Left lung (tissue), 10 donors: ENCODE measurements around the gene AHDC1. TPM values are rescaled to one million over a fixed set of nuclear protein-coding genes. Genes with fewer than 3 reads are reported as not detected.
A peak's percentile ranks its signal among the peaks of the same experiment; 100 is the strongest.
"Not testable (repeated sequence)": the region's sequence is repeated elsewhere in the genome, so short reads cannot be mapped to it uniquely, and the experiment has no call there.

Experiments used
- ATAC-seq: fragments of 200-7000 bp; cut with Tn5 transposase; one replicate; pipeline ENCODE4 v1.9.1; 2020; ENCODE audit warnings: moderate library complexity
- DNase-seq, 4 donors: peaks; one replicate each; pipeline ENCODE4 v3.0.0-alpha.2; 2013 to 2020
- H3K27ac ChIP-seq, 2 donors: fragments of 200-600 bp; sonication (generic) in 1 of 2; one replicate each; pipeline versions ENCODE4 v1.5.0 to v1.8.0; 2020 to 2021
- H3K27me3 ChIP-seq, 2 donors: fragments of 200-600 bp; sonication (generic) in 1 of 2; one replicate each; pipeline versions ENCODE4 v1.5.0 to v1.8.0; 2020 to 2021
- H3K36me3 ChIP-seq, 2 donors: fragments of 200-600 bp; sonication (generic) in 1 of 2; one replicate each; pipeline versions ENCODE4 v1.5.0 to v1.8.0; 2020 to 2021
- H3K4me1 ChIP-seq, 2 donors: fragments of 200-600 bp; one replicate each; pipeline ENCODE4 v1.8.0; 2021
- H3K4me3 ChIP-seq, 2 donors: fragments of 200-600 bp; sonication (generic) in 1 of 2; one replicate each; pipeline versions ENCODE4 v1.5.0 to v1.8.0; 2020 to 2021; ENCODE audit warnings: mild to moderate bottlenecking in 1 of 2
- H3K9me3 ChIP-seq, 2 donors: fragments of 200-600 bp; sonication (generic) in 1 of 2; one replicate each; pipeline versions ENCODE4 v1.5.0 to v1.8.0; 2020 to 2021
- CTCF ChIP-seq, 2 donors: fragments of 200-600 bp; sonication (generic) in 1 of 2; IDR thresholded peaks; one replicate each; pipeline versions ENCODE4 v1.5.0 to v1.8.0; 2021; ENCODE audit warnings: antibody characterized with exemption in 2 of 2
- intact Hi-C, 2 donors: fragments of 100-400 bp; cut with DNase I; formaldehyde crosslinking; loops; one replicate each; pipeline versions ENCODE4 v1.11.2 to v1.14.2; 2022
- polyA plus RNA-seq, 6 donors: library from polyadenylated mRNA; unstranded; fragments of 120-200 nt; gene quantifications; one replicate each; pipeline ENCODE4 v1.2.1, GENCODE V29; 2013; ENCODE audit not compliant: insufficient read length in 6 of 6
- total RNA-seq, 2 donors: library from RNA; stranded (reverse); fragmentation: NEBNext Ultra II Directional; extraction: Animal tissue kit (Norgen Biotek cat#: 25700); gene quantifications; one replicate each; pipeline ENCODE4 v1.2.1, GENCODE V29; 2021
- donor health status: DM: no; HTN: yes; CAD: no.
- donor health status: DM: no; HTN: no; CAD: no.

AHDC1 gene
- total and polyA plus RNA-seq, 8 donors: 32.2 to 48.8 (median 41.2) TPM

- Histone ChIP-seq H3K27me3 (no peaks in the 10 kb centered on the region), H3K27ac (peak overlapping the region in 1 of 2 donors; percentile 95), H3K4me1 (peaks cover 0 to 99% of the 10 kb centered on the region in 2 donors), H3K4me3 (peak overlapping the region in 1 of 2 donors; percentile 3), H3K9me3 (no peaks in the 10 kb centered on the region), H3K36me3 (peaks cover 0 to 56% of the 10 kb centered on the region in 2 donors)
- DNase-seq (peak in 1 of 4 donors; percentile 28), ATAC-seq (no peak)
- intact Hi-C loops: no loop called here
- no peak for TF ChIP-seq CTCF (IDR thresholded peaks at IDR 0.05)
These were observed 18.9 kb upstream of the AHDC1 start for GRCh38 chr1:27622828-27623227.

GRCh38 chr1:27621051-27621920 lies 17.3 kb upstream of the AHDC1 start:
- intact Hi-C loops: no loop called here
- Histone ChIP-seq H3K9me3 (no peaks in the 10 kb centered on the region), H3K27me3 (no peaks in the 10 kb centered on the region), H3K27ac (peak overlapping the region in 1 of 2 donors; percentile 95), H3K36me3 (peaks cover 0 to 72% of the 10 kb centered on the region in 2 donors), H3K4me3 (no peak overlapping the region), H3K4me1 (peaks cover 0 to 98% of the 10 kb centered on the region in 2 donors)
- DNase-seq: peak in 1 of 4 donors; percentile 43
- ATAC-seq: no peak
- TF ChIP-seq CTCF (IDR thresholded peaks at IDR 0.05): no peak

- peak overlapping the region in 1 of 2 donors; percentile 2 for H3K27ac ChIP-seq
- peaks cover 0 to 93% of the 10 kb centered on the region in 2 donors for H3K4me1 ChIP-seq
- not testable (repeated sequence) for H3K9me3 ChIP-seq, H3K27me3 ChIP-seq, ATAC-seq, H3K4me3 ChIP-seq, DNase-seq
- intact Hi-C loops: loop anchor here in 1 of 2 donors (10.0 kb wide), 1 partner anchor 315 kb away; no protein-coding TSS in a partner anchor
- peaks cover 0 to 85% of the 10 kb centered on the region in 2 donors for H3K36me3 ChIP-seq
These were observed 16.0 kb upstream of the AHDC1 start for GRCh38 chr1:27619782-27620438.

GRCh38 chr1:27618341-27619082 lies 14.6 kb upstream of the AHDC1 start:
- no peaks in the 10 kb centered on the region for H3K9me3 ChIP-seq
- intact Hi-C loops: loop anchor here in 1 of 2 donors (10.0 kb wide), 1 partner anchor 314 kb away; no protein-coding TSS in a partner anchor
- H3K36me3 ChIP-seq: peaks cover 0 to 85% of the 10 kb centered on the region in 2 donors
- TF ChIP-seq CTCF (IDR thresholded peaks at IDR 0.05): no peak
- peak overlapping the region in 1 of 2 donors; percentile 66 for H3K27ac ChIP-seq
- H3K4me3 ChIP-seq: no peak overlapping the region
- DNase-seq: peak in 1 of 4 donors; percentile 50
- ATAC-seq: peak; percentile 23
- peaks cover 0 to 86% of the 10 kb centered on the region in 2 donors for H3K4me1 ChIP-seq
- no peaks in the 10 kb centered on the region for H3K27me3 ChIP-seq

GRCh38 chr1:27617420-27617819 lies 13.5 kb upstream of the AHDC1 start:
- intact Hi-C loops: loop anchor here in 1 of 2 donors (10.0 kb wide), 1 partner anchor 313 kb away; no protein-coding TSS in a partner anchor
- H3K27ac ChIP-seq: peak overlapping the region in 1 of 2 donors; percentile 66

More at GRCh38 chr1:27617420-27617819, 13.5 kb upstream of the AHDC1 start:
- Histone ChIP-seq H3K4me1 (peaks cover 0 to 81% of the 10 kb centered on the region in 2 donors), H3K36me3 (peaks cover 0 to 95% of the 10 kb centered on the region in 2 donors), H3K27me3 (no peaks in the 10 kb centered on the region), H3K9me3 (no peaks in the 10 kb centered on the region), H3K4me3 (no peak overlapping the region)
- no peak for TF ChIP-seq CTCF (IDR thresholded peaks at IDR 0.05)
- DNase-seq: no peak
- ATAC-seq: no peak
